MM.1S (cell line): ENCODE results near the gene CDC42BPA.

Source experiments
- DNase-seq: peaks from one replicate; pipeline ENCODE4 v3.0.0-alpha.2; 2015
- H2AFZ ChIP-seq: fragments of 300-600 bp; sonication (generic); 2 replicates; pipeline ENCODE4 v1.6.0; 2016; ENCODE audit warnings: antibody characterized with exemption, low read length
- H3F3A ChIP-seq: fragments of 300-600 bp; sonication (generic); 2 replicates; pipeline ENCODE4 v1.6.1; 2016; ENCODE audit warnings: mild to moderate bottlenecking, antibody characterized with exemption, low read length, moderate library complexity, mixed read lengths; ENCODE audit not compliant: insufficient read depth
- H3K27ac ChIP-seq: fragments of 300-600 bp; sonication (generic); 2 replicates; pipeline ENCODE4 v1.5.1; 2016; ENCODE audit warnings: mild to moderate bottlenecking, low read length
- H3K27me3 ChIP-seq: fragments of 300-600 bp; sonication (generic); replicated peaks from 2 replicates; pipeline ENCODE4 v1.6.0; 2016; ENCODE audit warnings: low read length; ENCODE audit not compliant: insufficient read depth
- H3K36me3 ChIP-seq: fragments of 300-600 bp; sonication (generic); replicated peaks from 2 replicates; pipeline ENCODE4 v1.6.1; 2016; ENCODE audit warnings: mild to moderate bottlenecking, low read length, mixed read lengths; ENCODE audit not compliant: insufficient read depth
- H3K4me1 ChIP-seq: fragments of 300-600 bp; sonication (generic); 2 replicates; pipeline ENCODE4 v1.6.1; 2016; ENCODE audit warnings: low read length, mixed read lengths
- H3K4me2 ChIP-seq: fragments of 300-600 bp; sonication (generic); 2 replicates; pipeline ENCODE4 v1.6.0; 2016; ENCODE audit warnings: low read depth, low read length
- H3K4me3 ChIP-seq: fragments of 300-600 bp; sonication (generic); 2 replicates; pipeline ENCODE4 v1.5.1; 2016; ENCODE audit warnings: low read length, mixed read lengths
- H3K79me2 ChIP-seq: fragments of 300-600 bp; sonication (generic); 2 replicates; pipeline ENCODE4 v1.6.1; 2016; ENCODE audit warnings: mixed run types, low read length, mixed read lengths
- H3K9ac ChIP-seq: fragments of 300-600 bp; sonication (generic); 2 replicates; pipeline ENCODE4 v1.6.1; 2016; ENCODE audit warnings: low read length, mixed read lengths
- H3K9me2 ChIP-seq: fragments of 300-600 bp; sonication (generic); replicated peaks from 2 replicates; pipeline ENCODE4 v1.6.1; 2016; ENCODE audit warnings: mild to moderate bottlenecking, low read length, mixed read lengths; ENCODE audit not compliant: insufficient read depth
- H3K9me3 ChIP-seq: fragments of 300-600 bp; sonication (generic); replicated peaks from 2 replicates; pipeline ENCODE4 v1.6.1; 2016; ENCODE audit warnings: mild to moderate bottlenecking, low read length, mixed read lengths; ENCODE audit not compliant: insufficient read depth
- H4K20me1 ChIP-seq: fragments of 300-600 bp; sonication (generic); 2 replicates; pipeline ENCODE4 v1.6.1; 2016; ENCODE audit warnings: mild to moderate bottlenecking, low read length, moderate library complexity, mixed read lengths; ENCODE audit not compliant: insufficient read depth
- EZH2 ChIP-seq: fragments of 300-600 bp; sonication (generic); optimal IDR thresholded peaks from 2 replicates; pipeline ENCODE3; 2017; ENCODE audit warnings: low read depth, mild to moderate bottlenecking, antibody characterized with exemption, low read length, mixed read lengths
- EZH2phosphoT487 ChIP-seq: fragments of 300-600 bp; sonication (generic); IDR thresholded peaks from 2 replicates; pipeline ENCODE4 v1.6.1; 2018; ENCODE audit warnings: antibody characterized with exemption, low read length
- TF ChIP-seq, protein P1 (sequence below): fragments of 300-600 bp; sonication (generic); IDR thresholded peaks from 2 replicates; pipeline ENCODE4 v1.5.1; 2016; ENCODE audit warnings: antibody characterized with exemption, low read length, mixed read lengths

The CDC42BPA gene

DNA sequence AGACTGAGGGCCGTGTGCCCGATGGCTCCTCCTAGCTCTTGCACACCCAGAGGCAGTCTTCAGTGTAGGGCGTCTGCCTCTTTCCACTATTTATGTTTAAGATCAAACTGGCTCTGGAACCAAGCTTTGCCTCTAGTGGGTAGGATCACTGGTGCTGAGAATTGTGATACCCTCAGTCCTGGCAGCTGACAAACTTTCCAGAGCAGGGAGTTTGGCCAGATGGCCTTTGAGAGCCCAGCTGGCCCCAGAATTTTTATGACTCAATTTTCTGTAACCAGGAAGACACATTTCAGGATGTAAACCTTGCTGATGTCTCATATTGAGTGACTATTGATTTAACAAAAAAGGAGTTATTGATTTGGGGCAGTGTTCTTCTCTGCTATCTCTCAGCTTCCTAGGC, 371.5 kb downstream of the CDC42BPA start:
- DNase-seq, result no peak
- TF ChIP-seq EZH2 (no peak), EZH2phosphoT487 (no peak)
- TF ChIP-seq, protein P1, sequence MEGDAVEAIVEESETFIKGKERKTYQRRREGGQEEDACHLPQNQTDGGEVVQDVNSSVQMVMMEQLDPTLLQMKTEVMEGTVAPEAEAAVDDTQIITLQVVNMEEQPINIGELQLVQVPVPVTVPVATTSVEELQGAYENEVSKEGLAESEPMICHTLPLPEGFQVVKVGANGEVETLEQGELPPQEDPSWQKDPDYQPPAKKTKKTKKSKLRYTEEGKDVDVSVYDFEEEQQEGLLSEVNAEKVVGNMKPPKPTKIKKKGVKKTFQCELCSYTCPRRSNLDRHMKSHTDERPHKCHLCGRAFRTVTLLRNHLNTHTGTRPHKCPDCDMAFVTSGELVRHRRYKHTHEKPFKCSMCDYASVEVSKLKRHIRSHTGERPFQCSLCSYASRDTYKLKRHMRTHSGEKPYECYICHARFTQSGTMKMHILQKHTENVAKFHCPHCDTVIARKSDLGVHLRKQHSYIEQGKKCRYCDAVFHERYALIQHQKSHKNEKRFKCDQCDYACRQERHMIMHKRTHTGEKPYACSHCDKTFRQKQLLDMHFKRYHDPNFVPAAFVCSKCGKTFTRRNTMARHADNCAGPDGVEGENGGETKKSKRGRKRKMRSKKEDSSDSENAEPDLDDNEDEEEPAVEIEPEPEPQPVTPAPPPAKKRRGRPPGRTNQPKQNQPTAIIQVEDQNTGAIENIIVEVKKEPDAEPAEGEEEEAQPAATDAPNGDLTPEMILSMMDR, result no peak
- no peak overlapping the region for H3K4me2 ChIP-seq

DNA sequence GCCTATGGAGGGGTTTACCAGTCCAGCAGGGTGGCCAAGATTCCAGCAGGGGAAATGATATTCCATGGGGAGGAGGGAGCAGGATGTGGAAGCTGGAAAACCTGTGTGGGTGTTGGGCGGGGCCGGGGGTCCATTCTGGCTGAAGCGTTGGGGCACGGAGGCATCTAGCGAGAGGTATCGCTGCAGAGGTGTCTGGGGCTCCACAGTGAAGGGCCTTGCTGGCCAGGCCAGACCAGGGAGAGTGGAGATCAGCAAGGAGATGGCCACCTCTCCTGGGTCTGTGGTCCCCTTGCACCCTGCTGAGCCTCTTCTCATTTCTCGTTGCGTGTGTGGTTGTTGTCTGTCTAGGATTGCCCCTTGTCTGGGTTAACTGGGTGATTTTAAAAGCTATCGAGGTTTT, 372.0 kb downstream of the CDC42BPA start:
- H3K9ac ChIP-seq, result no peak overlapping the region
- TF ChIP-seq EZH2phosphoT487 (no peak), EZH2 (no peak)
- TF ChIP-seq, protein P1, result no peak
- H3K79me2 ChIP-seq, result peaks cover 100% of the 10 kb centered on the region
- no peaks in the 10 kb centered on the region for H3K9me2 ChIP-seq
- H3K36me3 ChIP-seq, result no peaks in the 10 kb centered on the region
- peaks cover 4% of the 10 kb centered on the region; the same call in 1 of the 2 replicates for H3K4me1 ChIP-seq
- no peak overlapping the region for H3K4me2 ChIP-seq
- no peaks in the 10 kb centered on the region for H3K9me3 ChIP-seq
- no peak overlapping the region for H3K4me3 ChIP-seq
- no peaks in the 10 kb centered on the region for H3F3A ChIP-seq
- no peaks in the 10 kb centered on the region for H3K27me3 ChIP-seq
- no peak overlapping the region for H2AFZ ChIP-seq
- DNase-seq, result no peak
- peaks cover 9% of the 10 kb centered on the region; the same call in 1 of the 2 replicates for H4K20me1 ChIP-seq
- H3K27ac ChIP-seq, result no peak overlapping the region

More for the DNA sequence above, 371.5 kb downstream of the CDC42BPA start:
- no peak overlapping the region for H3K9ac ChIP-seq
- H3F3A ChIP-seq, result no peaks in the 10 kb centered on the region
- H3K9me3 ChIP-seq, result no peaks in the 10 kb centered on the region
- H2AFZ ChIP-seq, result no peak overlapping the region
- H3K79me2 ChIP-seq, result peaks cover 100% of the 10 kb centered on the region
- H3K27ac ChIP-seq, result no peak overlapping the region
- no peaks in the 10 kb centered on the region for H3K9me2 ChIP-seq
- no peaks in the 10 kb centered on the region for H3K27me3 ChIP-seq
- no peaks in the 10 kb centered on the region for H3K36me3 ChIP-seq
- peaks cover 3% of the 10 kb centered on the region; the same call in 1 of the 2 replicates for H3K4me1 ChIP-seq
- peaks cover 9% of the 10 kb centered on the region; the same call in 1 of the 2 replicates for H4K20me1 ChIP-seq
- no peak overlapping the region for H3K4me3 ChIP-seq

DNA sequence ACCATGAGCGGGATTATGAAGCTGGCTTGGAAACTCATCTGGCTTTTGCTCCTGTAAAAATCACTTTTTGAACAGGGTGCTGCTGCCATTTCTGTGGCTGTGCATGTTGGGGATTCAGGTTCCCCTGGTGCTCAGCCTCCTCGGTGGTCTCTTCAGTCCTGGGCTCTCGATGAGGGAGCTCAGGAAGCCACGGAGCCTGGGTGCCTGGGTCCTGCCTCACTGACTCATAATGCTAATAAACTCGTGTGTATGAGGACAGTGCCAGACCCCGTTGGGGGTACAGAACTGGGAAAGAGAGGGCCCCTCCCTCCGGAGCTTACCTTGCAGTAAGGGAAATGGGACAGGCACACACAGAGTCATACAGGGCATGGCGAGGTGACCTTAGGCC, 372.4 kb downstream of the CDC42BPA start:
- Histone ChIP-seq H3K27ac (no peak overlapping the region), H3K9me2 (no peaks in the 10 kb centered on the region), H2AFZ (no peak overlapping the region), H3K27me3 (no peaks in the 10 kb centered on the region), H3K4me2 (no peak overlapping the region), H3K9me3 (no peaks in the 10 kb centered on the region), H3K9ac (no peak overlapping the region), H3K4me3 (no peak overlapping the region), H4K20me1 (peaks cover 5% of the 10 kb centered on the region; the same call in 1 of the 2 replicates), H3F3A (no peaks in the 10 kb centered on the region), H3K4me1 (peaks cover 9% of the 10 kb centered on the region; the same call in 1 of the 2 replicates), H3K36me3 (no peaks in the 10 kb centered on the region), H3K79me2 (peaks cover 100% of the 10 kb centered on the region)
- no peak for TF ChIP-seq EZH2phosphoT487
- TF ChIP-seq EZH2, result no peak
- TF ChIP-seq, protein P1, result no peak
- no peak for DNase-seq
